Calu3 (cell line): ENCODE measurements around the gene SLC46A2. TPM values are rescaled to one million over a fixed set of nuclear protein-coding genes. Genes with fewer than 3 reads are reported as not detected.

Source experiments
- BruUV-seq: library from RNA; stranded (reverse); fragments of 400-500 nt; replicated peaks from 2 replicates; lab custom pipeline; 2021; lab: Mats Ljungman, UMichigan
- CTCF ChIA-PET: fragments of 300-600 bp; sonication (Branson Sonifier 250); formaldehyde crosslinking; loops from one replicate; lab custom pipeline; 2022; ENCODE audit warnings: antibody characterized with exemption; lab: Charles Lee
- DNase-seq: peaks from one replicate; pipeline ENCODE4 v3.0.0; 2022
- H3K27ac Mint-ChIP-seq: one replicate; pipeline ENCODE4 v1.8.0; 2022; ENCODE audit warnings: mixed read lengths; ENCODE audit not compliant: unreplicated experiment
- H3K27me3 Mint-ChIP-seq: one replicate; pipeline ENCODE4 v1.8.0; 2022; ENCODE audit warnings: mixed read lengths; ENCODE audit not compliant: unreplicated experiment
- H3K36me3 Mint-ChIP-seq: one replicate; pipeline ENCODE4 v1.8.0; 2022; ENCODE audit warnings: mild to moderate bottlenecking, moderate library complexity, mixed read lengths; ENCODE audit not compliant: insufficient read depth, unreplicated experiment
- H3K4me1 Mint-ChIP-seq: one replicate; pipeline ENCODE4 v1.8.0; 2022; ENCODE audit warnings: mild to moderate bottlenecking, low read depth, mixed read lengths; ENCODE audit not compliant: unreplicated experiment
- H3K4me3 Mint-ChIP-seq: one replicate; pipeline ENCODE4 v1.8.0; 2022; ENCODE audit warnings: mild to moderate bottlenecking, low read depth, moderate library complexity, mixed read lengths; ENCODE audit not compliant: unreplicated experiment
- H3K9me3 Mint-ChIP-seq: one replicate; pipeline ENCODE4 v1.8.0; 2022; ENCODE audit warnings: low read depth, mixed read lengths; ENCODE audit not compliant: unreplicated experiment
- intact Hi-C: fragments of 100-400 bp; cut with micrococcal nuclease; formaldehyde crosslinking; loops from one replicate; pipeline ENCODE4 v1.10.0; 2022; ENCODE audit not compliant: unreplicated experiment
- total RNA-seq: library from RNA; stranded (reverse); gene quantifications from 2 replicates; pipeline ENCODE4 v1.2.3, GENCODE V29; 2022
- TF ChIP-seq, protein P1 (sequence below): fragments of 200-600 bp; IDR thresholded peaks from one replicate; pipeline ENCODE4 v1.8.0; 2022; ENCODE audit warnings: antibody characterized with exemption; ENCODE audit not compliant: unreplicated experiment

SLC46A2 gene
- total RNA-seq, 1 experiment from 2014 or later, result not detected

DNA sequence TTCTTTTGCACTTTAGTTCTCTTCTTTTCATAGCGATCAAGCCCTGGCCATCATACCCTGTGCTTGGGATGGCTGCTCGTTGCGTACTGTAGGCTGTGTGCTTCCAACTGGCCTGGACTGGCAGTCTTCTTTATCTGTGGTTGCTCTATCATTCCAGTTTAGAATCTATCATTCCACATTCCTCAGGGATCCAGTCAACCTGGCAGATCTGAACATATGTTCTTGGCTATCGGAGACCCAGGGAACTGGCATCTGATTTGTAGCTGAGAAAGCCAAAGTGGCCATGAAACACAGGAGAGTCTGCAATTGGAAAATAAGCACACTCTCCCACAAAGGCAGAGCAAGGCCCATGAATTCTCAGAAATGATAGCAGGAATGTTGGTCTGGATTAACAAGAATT is 22.6 kb upstream of the SLC46A2 start:
- Mint-ChIP-seq H3K4me3 (no peak overlapping the region), H3K36me3 (peaks cover 9% of the 10 kb centered on the region), H3K4me1 (peaks cover 12% of the 10 kb centered on the region), H3K9me3 (no peaks in the 10 kb centered on the region), H3K27me3 (peaks cover 14% of the 10 kb centered on the region), H3K27ac (no peak overlapping the region)
- intact Hi-C loops, result no loop called here
- CTCF ChIA-PET, result no interaction called here
- DNase-seq, result no peak
- TF ChIP-seq, protein P1, sequence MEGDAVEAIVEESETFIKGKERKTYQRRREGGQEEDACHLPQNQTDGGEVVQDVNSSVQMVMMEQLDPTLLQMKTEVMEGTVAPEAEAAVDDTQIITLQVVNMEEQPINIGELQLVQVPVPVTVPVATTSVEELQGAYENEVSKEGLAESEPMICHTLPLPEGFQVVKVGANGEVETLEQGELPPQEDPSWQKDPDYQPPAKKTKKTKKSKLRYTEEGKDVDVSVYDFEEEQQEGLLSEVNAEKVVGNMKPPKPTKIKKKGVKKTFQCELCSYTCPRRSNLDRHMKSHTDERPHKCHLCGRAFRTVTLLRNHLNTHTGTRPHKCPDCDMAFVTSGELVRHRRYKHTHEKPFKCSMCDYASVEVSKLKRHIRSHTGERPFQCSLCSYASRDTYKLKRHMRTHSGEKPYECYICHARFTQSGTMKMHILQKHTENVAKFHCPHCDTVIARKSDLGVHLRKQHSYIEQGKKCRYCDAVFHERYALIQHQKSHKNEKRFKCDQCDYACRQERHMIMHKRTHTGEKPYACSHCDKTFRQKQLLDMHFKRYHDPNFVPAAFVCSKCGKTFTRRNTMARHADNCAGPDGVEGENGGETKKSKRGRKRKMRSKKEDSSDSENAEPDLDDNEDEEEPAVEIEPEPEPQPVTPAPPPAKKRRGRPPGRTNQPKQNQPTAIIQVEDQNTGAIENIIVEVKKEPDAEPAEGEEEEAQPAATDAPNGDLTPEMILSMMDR, result no peak
- no TSS peak for BruUV-seq

DNA sequence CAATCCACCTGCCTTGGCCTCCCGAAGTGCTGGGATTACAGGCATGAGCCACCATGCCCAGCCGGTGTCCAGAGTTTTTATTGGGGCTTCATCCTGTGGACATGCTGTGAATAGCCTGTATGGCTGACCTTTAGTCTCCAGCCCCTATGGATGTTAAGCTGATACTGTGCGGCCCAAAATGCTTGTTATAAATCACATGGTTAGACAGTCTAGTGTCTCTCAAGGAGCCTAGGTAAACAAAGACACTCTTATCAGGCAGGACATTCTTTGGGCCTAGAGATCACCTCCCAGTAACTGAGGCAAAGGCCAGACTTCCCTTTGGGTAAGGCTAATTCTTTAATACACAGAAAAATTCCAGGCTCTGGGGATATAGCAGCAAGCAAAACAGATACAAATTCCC is 22.0 kb upstream of the SLC46A2 start:
- TF ChIP-seq, protein P1, result no peak
- intact Hi-C loops, result no loop called here
- H3K4me1 Mint-ChIP-seq, result peaks cover 10% of the 10 kb centered on the region

DNA sequence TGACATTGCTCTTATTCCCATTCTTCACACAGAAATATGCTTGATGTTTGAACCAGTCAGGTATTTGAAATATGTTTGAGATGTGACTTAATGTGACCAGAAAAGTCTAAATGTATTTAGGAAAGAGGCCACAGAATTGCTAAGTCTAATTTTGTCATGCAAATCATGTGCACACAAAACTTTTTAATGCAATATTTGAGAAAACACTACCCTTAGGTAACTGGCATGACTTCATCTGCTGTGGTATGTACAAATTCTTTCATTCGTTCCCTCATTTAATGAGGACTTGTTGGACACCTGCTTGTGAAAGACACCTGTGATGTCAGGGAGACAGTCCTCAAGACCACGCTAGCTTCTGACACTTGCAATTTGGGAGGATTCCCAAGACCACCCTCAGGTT is 21.1 kb upstream of the SLC46A2 start:
- no peaks in the 10 kb centered on the region for H3K9me3 Mint-ChIP-seq
- intact Hi-C loops, result no loop called here
- TF ChIP-seq, protein P1, result no peak

More for the DNA sequence above, 22.0 kb upstream of the SLC46A2 start:
- Mint-ChIP-seq H3K27me3 (peaks cover 14% of the 10 kb centered on the region), H3K36me3 (peaks cover 6% of the 10 kb centered on the region), H3K27ac (no peak overlapping the region), H3K9me3 (no peaks in the 10 kb centered on the region), H3K4me3 (no peak overlapping the region)
- no peak for DNase-seq
- CTCF ChIA-PET, result no interaction called here
- no TSS peak for BruUV-seq

DNA sequence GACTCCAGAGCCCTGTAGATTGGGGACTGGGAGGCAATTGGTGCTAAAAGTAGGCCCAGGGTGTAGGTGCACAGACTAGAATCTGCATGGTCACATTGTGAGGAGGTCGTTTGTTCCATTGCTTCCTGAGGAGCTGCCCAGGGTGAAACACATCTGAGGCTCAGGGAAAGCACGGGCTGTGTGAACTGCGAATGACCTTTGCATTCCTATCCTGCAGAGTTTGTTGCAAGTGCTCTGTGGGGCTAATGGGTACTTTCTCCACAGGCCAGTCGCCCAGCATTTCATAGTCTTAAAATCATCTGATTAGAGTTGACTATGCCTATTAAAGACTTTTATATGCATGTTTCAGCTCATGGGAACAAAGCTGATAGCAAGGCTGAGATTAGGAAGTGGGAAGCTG is 14.4 kb upstream of the SLC46A2 start:
- Mint-ChIP-seq H3K27ac (no peak overlapping the region), H3K27me3 (peaks cover 30% of the 10 kb centered on the region), H3K36me3 (no peaks in the 10 kb centered on the region), H3K4me1 (peaks cover 11% of the 10 kb centered on the region), H3K9me3 (no peaks in the 10 kb centered on the region), H3K4me3 (no peak overlapping the region)
- TF ChIP-seq, protein P1, result no peak
- no TSS peak for BruUV-seq
- intact Hi-C loops, result no loop called here
- CTCF ChIA-PET, result interaction anchor here (0.7 kb wide), 1 partner anchor 1028 kb away, joined by 3 read pairs; no protein-coding TSS in a partner anchor
- DNase-seq, result no peak

More for the DNA sequence above, 21.1 kb upstream of the SLC46A2 start:
- Mint-ChIP-seq H3K27ac (no peak overlapping the region), H3K27me3 (peaks cover 23% of the 10 kb centered on the region), H3K36me3 (no peaks in the 10 kb centered on the region), H3K4me3 (no peak overlapping the region), H3K4me1 (peaks cover under 1% of the 10 kb centered on the region)
- no TSS peak for BruUV-seq
- no peak for DNase-seq
- CTCF ChIA-PET, result no interaction called here
